ENCODE results near the gene CHST1.

The CHST1 gene

DNA sequence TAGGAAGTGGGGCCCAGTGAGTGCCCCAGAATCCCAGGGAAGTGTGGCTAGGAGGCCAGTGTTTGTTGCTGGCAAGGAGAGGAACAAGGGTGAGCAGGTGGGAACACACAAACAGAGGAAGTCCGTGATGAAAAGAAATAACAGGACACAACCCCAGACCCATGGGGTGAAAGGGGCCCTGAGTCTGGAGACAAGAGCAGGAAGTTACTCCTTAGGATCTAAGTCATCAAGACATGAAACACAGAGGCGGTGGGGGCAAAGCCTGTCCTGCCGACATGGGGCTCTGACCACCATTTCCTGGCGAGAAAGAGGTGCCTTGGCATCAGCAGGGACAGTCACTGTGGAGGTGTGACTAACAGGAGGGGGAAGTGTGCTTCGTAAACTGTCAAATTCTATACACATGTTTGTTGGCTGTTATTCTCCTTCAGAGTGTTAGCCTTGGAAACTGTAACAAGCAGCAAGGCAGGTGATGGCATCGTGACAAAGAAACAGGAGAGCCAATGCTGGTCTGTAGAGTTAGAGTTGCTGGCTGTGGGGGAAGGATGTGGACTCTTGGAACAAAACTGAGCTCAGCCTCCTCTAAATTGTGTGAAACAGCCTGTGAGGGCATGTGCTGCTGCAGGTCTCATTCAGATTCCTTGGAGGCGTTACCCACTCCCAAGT lies 21.7 kb downstream of the CHST1 start:
- no peak for TF ChIP-seq JUND (IDR thresholded peaks at IDR 0.05; ENCODE audit: low read depth)
- in situ Hi-C loops (cut with HindIII; ENCODE audit: low pct_unique_long_range_greater_than_20kb, low sequenced_read_pairs), result no loop called here
- DNase-seq (ENCODE audit: low read depth in 1 of 2, low spot score in 1 of 2), result no peak

DNA sequence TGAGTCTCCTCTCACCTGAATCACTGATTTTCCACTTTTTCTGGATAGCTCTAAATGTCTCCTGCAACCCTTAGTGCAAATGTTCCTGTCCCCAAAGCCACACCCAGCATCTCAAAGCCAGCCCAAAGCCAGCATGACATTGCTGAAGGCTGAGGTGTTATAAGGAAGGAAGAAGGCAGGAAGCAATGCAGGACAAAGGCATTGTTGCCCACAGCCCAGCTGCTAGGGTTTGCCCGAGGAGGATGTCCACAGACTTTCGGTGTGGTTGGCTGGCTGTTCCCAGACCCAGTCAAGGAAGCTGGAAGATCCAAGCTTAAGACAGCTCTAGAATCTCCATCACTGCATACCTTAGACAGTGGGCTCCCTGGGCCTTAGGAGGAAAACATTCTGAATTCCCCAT lies 23.5 kb downstream of the CHST1 start:
- no peak for DNase-seq (ENCODE audit: low read depth in 1 of 2, low spot score in 1 of 2)
- in situ Hi-C loops (cut with HindIII; ENCODE audit: low pct_unique_long_range_greater_than_20kb, low sequenced_read_pairs), result no loop called here
- no peak for TF ChIP-seq JUND (IDR thresholded peaks at IDR 0.05; ENCODE audit: low read depth)

DNA sequence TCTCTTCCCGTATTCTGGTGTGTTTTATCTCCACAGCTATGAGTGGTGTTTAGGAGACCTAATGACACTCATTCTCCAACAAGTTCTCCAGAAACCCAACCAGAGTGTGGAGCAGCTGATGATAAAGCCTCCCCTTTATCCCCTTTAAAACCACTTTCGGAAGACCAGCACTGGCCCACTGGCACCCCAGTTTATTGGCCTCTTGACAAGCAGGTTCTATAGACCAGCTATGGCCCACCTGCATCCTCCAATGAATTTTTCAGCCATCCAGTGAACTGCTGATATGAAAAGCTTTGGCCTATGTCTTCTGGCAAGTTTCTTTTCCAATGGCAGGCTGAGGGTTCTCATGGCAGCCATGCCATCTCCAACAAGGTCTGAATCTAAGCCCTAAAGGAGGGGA lies 27.4 kb downstream of the CHST1 start:
- no peak for TF ChIP-seq JUND (IDR thresholded peaks at IDR 0.05; ENCODE audit: low read depth)
- DNase-seq (ENCODE audit: low read depth in 1 of 2, low spot score in 1 of 2), result no peak
- in situ Hi-C loops (cut with HindIII; ENCODE audit: low pct_unique_long_range_greater_than_20kb, low sequenced_read_pairs), result no loop called here

DNA sequence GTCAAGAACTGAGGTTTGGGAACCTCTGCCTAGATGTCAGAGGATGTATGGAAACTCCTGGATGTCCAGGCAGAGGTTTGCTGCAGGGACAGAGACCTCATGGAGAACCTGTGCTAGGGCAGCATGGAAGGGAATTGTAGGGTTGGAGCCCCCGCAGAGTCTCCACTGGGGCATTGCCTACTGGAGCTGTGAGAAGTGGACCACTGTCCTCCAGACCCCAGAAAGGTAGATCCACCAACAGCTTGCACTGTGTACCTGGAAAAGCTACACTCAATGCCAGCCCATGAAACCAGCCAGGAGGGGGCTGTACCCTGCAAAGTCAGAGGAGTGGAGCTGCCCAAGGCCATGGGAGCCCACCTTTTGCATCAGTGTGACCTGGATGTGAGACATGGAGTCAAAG lies 29.5 kb downstream of the CHST1 start:
- in situ Hi-C loops (cut with HindIII; ENCODE audit: low pct_unique_long_range_greater_than_20kb, low sequenced_read_pairs), result no loop called here
- no peak for DNase-seq (ENCODE audit: low read depth in 1 of 2, low spot score in 1 of 2)
- no peak for TF ChIP-seq JUND (IDR thresholded peaks at IDR 0.05; ENCODE audit: low read depth)

DNA sequence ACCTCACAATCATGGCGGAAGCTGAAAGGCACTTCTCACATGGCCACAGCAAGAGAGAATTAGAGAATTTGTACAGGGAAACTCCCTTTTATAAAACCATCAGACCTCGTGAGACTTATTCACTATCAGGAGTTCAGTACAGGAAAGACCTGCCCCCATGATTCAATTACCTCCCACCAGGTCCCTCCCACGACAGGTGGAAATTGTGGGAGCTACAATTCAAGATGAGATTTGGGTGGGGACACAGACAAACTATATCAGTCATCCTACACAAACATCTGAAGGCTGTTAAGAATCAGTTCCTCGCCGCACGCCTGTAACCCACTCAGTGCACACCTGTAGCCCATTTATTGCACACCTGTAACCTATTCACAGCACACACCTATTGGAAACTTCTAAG lies 39.8 kb downstream of the CHST1 start:
- in situ Hi-C loops (cut with HindIII; ENCODE audit: low pct_unique_long_range_greater_than_20kb, low sequenced_read_pairs), result no loop called here
- DNase-seq (ENCODE audit: low read depth in 1 of 2, low spot score in 1 of 2), result no peak
- TF ChIP-seq JUND (IDR thresholded peaks at IDR 0.05; ENCODE audit: low read depth), result no peak

DNA sequence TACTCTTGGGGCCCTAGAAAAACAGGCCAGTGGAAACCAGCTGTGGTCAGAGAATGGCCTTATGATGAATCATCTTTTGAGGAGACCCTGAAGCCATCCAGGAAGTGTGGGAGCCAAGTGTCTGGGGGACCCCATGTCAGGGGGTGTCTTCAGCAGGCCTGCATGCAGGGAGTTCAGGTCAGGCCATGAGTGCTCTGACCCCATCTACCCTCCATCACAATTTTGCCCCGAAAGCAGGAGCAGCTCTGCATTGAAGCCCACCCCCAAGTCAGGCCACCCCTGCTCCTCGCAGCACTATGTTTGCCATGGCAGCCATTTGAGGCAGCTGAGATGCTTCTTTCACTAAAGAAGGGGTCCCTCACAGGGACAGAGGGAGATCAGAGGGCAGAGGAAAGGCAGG lies 41.3 kb downstream of the CHST1 start:
- no peak for TF ChIP-seq JUND (IDR thresholded peaks at IDR 0.05; ENCODE audit: low read depth)
- in situ Hi-C loops (cut with HindIII; ENCODE audit: low pct_unique_long_range_greater_than_20kb, low sequenced_read_pairs), result no loop called here
- no peak for DNase-seq (ENCODE audit: low read depth in 1 of 2, low spot score in 1 of 2)

DNA sequence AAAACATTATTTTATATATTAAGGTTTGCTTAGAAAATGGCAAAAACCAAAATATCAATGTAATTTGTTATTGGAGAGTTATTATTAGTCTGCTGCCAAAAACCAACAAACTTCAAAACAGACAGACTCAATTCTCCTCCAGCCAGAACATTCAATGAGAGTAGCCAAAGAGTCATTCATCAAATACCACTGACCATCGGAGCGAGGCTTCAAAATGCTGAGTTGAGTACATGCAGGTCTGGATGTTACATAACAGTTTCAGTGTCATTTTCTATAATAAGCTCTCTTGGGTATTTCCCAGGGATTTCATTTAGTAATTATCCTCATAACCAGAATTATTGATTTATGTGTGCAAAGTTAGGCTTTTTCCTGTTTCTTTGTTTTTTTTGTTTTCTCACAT lies 42.6 kb downstream of the CHST1 start:
- no peak for DNase-seq (ENCODE audit: low read depth in 1 of 2, low spot score in 1 of 2)
- TF ChIP-seq JUND (IDR thresholded peaks at IDR 0.05; ENCODE audit: low read depth), result no peak
- in situ Hi-C loops (cut with HindIII; ENCODE audit: low pct_unique_long_range_greater_than_20kb, low sequenced_read_pairs), result no loop called here

DNA sequence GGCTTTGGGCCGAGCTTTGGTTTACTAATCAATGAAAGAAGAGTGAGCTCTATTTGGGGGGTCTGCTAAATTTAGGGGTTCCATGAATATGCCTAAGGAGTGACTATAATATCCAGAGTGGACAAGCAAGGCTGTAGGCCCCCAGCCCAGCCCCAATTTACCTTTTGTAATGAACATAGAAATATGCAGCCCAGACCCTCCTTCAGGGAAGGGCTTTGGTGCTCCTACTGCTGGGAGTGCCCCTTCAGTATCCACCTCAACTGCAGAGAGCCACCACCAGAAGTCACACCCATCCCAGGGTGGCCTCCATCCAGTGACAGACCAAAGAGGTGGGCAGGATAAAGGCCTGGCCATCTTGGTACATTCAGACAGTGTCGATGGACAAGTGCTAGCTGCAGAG lies 43.1 kb downstream of the CHST1 start:
- TF ChIP-seq JUND (IDR thresholded peaks at IDR 0.05; ENCODE audit: low read depth), result no peak
- in situ Hi-C loops (cut with HindIII; ENCODE audit: low pct_unique_long_range_greater_than_20kb, low sequenced_read_pairs), result no loop called here
- no peak for DNase-seq (ENCODE audit: low read depth in 1 of 2, low spot score in 1 of 2)

DNA sequence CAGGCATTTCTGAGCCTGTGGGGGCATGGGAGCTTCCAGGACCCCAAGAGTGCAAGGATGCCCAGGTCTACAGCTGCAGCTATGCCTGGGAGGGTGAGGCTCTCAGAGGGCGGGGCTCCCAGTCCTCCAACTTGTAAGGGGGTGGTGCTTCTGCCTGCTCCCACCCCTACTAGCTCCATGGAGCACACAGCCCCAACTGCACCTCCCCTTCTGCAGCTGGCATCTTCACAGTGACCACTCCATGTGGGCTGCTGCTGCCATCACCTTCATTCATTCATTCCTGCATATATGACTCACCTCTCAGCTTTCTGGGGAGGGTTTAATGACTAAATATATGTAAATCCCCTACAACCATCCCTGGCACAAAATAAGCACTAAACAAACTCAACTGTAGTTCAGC lies 43.8 kb downstream of the CHST1 start:
- in situ Hi-C loops (cut with HindIII; ENCODE audit: low pct_unique_long_range_greater_than_20kb, low sequenced_read_pairs), result no loop called here
- TF ChIP-seq JUND (IDR thresholded peaks at IDR 0.05; ENCODE audit: low read depth), result no peak

DNA sequence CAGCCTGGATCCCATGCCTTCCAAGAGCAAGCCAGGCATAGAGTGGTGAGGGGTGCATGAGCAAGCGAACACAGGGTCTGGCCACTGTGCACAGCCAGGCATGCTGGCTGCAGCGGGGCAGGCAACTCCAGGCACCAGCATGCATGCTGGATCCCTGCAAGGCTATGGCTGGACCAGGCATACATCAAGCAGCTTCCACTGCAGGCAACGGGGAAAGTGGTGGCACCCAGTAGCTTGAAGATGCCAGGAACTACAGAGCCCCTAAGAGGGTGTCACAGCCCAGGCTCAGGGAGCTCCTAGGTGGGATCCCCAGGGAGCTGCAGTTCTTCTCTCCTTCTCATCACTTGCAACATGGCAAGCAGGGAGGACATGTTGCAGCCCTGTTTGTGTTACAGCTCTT lies 45.2 kb downstream of the CHST1 start:
- no peak for TF ChIP-seq JUND (IDR thresholded peaks at IDR 0.05; ENCODE audit: low read depth)
- no peak for DNase-seq (ENCODE audit: low read depth in 1 of 2, low spot score in 1 of 2)
- in situ Hi-C loops (cut with HindIII; ENCODE audit: low pct_unique_long_range_greater_than_20kb, low sequenced_read_pairs), result no loop called here

More for the DNA sequence above, 43.8 kb downstream of the CHST1 start:
- no peak for DNase-seq (ENCODE audit: low read depth in 1 of 2, low spot score in 1 of 2)

DNA sequence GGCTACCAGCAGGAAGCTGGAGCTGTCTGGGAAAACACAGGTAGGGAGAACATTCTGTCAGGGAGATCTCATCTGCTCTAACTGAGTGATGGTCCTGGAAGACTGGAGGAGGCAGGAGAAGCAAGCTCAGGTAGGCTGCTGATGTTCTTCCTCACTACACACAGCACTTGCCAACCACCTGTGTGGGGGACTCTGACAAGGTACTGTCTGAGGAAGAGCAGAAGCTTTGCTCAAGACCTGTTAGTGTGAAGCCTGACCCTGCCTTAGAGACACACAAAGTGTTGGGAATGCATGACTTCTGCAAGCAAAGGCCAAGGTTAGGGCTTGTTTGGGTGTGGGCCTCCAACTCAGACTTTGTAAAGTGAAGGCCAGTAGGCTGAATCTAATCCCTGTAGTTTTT lies 46.5 kb downstream of the CHST1 start:
- in situ Hi-C loops (cut with HindIII; ENCODE audit: low pct_unique_long_range_greater_than_20kb, low sequenced_read_pairs), result no loop called here
- no peak for DNase-seq (ENCODE audit: low read depth in 1 of 2, low spot score in 1 of 2)

DNA sequence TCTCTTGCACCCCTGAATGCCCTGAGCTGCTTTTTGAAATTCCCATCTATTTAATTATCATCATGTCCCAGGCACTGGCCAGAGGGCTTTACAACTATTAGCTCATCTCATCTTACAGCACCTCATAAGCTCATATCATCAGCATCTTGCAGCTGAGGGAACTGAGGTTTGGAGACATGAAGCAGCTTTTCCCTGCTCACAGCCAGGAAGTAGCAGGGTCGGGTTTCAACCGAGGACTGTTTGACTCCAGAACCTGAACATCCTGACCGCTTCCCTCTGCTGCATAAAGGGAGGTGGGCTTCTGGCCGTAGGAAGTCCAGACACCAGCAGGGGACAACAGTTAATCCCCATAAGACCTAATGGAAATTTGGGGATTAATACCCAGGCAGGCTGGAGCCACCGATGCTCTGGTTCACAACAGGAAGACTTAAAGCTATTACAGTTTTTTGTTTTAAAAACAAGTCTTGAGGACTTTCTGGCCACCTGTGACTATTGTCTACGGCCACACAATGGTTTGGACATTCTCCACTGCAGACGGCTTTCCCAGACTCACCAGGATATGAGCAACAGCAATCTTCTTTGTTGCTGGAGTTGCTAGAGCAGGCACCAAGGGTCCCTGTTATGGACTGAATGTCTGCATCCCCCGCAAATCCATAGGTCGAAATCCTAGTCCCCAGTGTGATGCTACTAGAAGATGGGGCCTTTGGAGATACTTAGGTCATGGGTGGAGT lies 47.4 kb downstream of the CHST1 start:
- no peak for TF ChIP-seq JUND (IDR thresholded peaks at IDR 0.05; ENCODE audit: low read depth)
- in situ Hi-C loops (cut with HindIII; ENCODE audit: low pct_unique_long_range_greater_than_20kb, low sequenced_read_pairs), result no loop called here
- no peak for DNase-seq (ENCODE audit: low read depth in 1 of 2, low spot score in 1 of 2)

More for the DNA sequence above, 46.5 kb downstream of the CHST1 start:
- TF ChIP-seq JUND (IDR thresholded peaks at IDR 0.05; ENCODE audit: low read depth), result no peak

DNA sequence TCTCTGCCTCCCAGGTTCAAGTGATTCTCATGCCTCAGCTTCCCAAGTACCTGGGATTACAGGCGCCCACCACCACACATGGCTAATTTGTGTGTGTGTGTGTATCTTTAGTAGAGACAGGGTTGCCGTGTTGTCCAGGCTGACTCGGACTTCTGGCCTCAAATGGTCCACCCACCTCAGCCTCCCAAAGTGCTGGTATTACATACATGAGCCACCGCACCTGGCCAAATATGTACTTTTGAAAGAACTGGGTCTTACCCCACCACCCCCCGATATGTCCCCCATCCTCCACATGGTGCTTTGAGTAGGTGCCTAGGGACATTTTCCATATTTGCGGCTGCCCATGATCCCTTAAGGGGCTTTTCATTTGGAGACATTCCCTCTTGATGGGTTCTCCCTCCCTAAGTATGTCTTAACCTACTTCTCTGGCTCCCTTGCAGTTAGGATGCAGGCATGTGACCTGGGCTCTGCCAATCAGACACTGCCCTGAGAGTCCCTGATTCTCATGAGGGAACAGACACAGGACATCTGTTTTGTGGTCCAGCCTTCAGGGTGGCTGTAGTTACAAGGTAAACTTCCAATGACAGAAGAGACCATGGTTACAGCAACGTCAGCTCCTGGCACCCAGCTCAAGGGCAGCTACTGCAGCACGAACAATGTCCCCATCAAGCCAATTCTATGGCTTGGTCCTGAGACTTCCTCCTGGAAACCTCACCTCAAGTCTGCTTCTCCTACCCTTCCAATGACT lies 48.4 kb downstream of the CHST1 start:
- no peak for TF ChIP-seq JUND (IDR thresholded peaks at IDR 0.05; ENCODE audit: low read depth)
- no peak for DNase-seq (ENCODE audit: low read depth in 1 of 2, low spot score in 1 of 2)
- in situ Hi-C loops (cut with HindIII; ENCODE audit: low pct_unique_long_range_greater_than_20kb, low sequenced_read_pairs), result no loop called here

All from T47D (cell line).